HL-60 (cell line): ENCODE results near the gene ANKRD44.

Source experiments
- DNase-seq, 2 experiments: peaks; one replicate each; pipeline ENCODE4 v3.0.0-alpha.2; 2010 to 2020; ENCODE audit warnings: low read depth in 1 of 2, low spot score in 1 of 2
- H3K27ac ChIP-seq: fragments of 250-450 bp; sonication (Bioruptor Pico); replicated peaks from 2 replicates; pipeline ENCODE4 v1.5.1; 2020; ENCODE audit warnings: mild to moderate bottlenecking, moderate library complexity
- H3K27me3 ChIP-seq: fragments of 250-450 bp; sonication (Bioruptor Pico); 2 replicates; pipeline ENCODE4 v1.5.1; 2021; ENCODE audit warnings: mild to moderate bottlenecking, moderate library complexity; ENCODE audit not compliant: insufficient read depth, poor library complexity, severe bottlenecking
- H3K4me3 ChIP-seq: replicated peaks from 2 replicates; pipeline ENCODE4 v1.5.1; 2011; ENCODE audit warnings: mild to moderate bottlenecking, control low read depth, low read length; ENCODE audit not compliant: insufficient read depth
- GABPA ChIP-seq: IDR thresholded peaks from 2 replicates; pipeline ENCODE4 v1.6.1; 2012; ENCODE audit warnings: low read depth
- POLR2AphosphoS5 ChIP-seq: IDR thresholded peaks from 2 replicates; pipeline ENCODE4 v1.6.1; 2012; ENCODE audit warnings: low read depth
- REST ChIP-seq: IDR thresholded peaks from 2 replicates; pipeline ENCODE4 v1.6.1; 2012; ENCODE audit warnings: low read depth; ENCODE audit not compliant: insufficient replicate concordance
- SPI1 ChIP-seq: IDR thresholded peaks from 2 replicates; pipeline ENCODE4 v1.6.1; 2012; ENCODE audit warnings: low read depth, mild to moderate bottlenecking, borderline replicate concordance
- TF ChIP-seq, protein P1 (sequence below): IDR thresholded peaks from one replicate; pipeline ENCODE4 v1.5.1; 2011; ENCODE audit warnings: low read length, control low read depth, inconsistent platforms; ENCODE audit not compliant: insufficient read depth

Gene ANKRD44

GRCh38 chr2:196993617-196994016, 317.0 kb downstream of the ANKRD44 start:
- no peaks in the 10 kb centered on the region for H3K27me3 ChIP-seq

DNA sequence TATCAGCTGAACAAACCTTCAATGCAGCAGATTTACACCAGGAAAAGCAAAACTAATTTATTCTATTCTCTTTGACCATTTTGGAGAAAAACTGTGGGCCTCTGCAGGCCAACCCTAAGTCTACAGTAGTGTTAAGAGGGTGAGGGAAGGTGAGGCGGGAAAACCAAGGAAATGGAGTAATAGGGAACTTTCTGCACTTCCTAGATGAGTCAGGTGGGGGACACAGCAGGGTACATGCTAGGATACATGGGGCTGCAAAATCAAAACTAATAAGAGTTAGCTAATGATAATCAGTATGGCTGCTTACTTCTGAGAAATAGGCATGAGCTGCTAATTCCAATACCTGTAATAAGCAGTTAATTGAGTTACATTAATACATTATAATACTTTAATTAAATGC, 318.1 kb downstream of the ANKRD44 start:
- Histone ChIP-seq H3K4me3 (no peak overlapping the region), H3K27ac (no peak overlapping the region), H3K27me3 (no peaks in the 10 kb centered on the region)
- no peak for DNase-seq
- TF ChIP-seq, protein P1, sequence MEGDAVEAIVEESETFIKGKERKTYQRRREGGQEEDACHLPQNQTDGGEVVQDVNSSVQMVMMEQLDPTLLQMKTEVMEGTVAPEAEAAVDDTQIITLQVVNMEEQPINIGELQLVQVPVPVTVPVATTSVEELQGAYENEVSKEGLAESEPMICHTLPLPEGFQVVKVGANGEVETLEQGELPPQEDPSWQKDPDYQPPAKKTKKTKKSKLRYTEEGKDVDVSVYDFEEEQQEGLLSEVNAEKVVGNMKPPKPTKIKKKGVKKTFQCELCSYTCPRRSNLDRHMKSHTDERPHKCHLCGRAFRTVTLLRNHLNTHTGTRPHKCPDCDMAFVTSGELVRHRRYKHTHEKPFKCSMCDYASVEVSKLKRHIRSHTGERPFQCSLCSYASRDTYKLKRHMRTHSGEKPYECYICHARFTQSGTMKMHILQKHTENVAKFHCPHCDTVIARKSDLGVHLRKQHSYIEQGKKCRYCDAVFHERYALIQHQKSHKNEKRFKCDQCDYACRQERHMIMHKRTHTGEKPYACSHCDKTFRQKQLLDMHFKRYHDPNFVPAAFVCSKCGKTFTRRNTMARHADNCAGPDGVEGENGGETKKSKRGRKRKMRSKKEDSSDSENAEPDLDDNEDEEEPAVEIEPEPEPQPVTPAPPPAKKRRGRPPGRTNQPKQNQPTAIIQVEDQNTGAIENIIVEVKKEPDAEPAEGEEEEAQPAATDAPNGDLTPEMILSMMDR, result no peak
- TF ChIP-seq POLR2AphosphoS5 (no peak), SPI1 (no peak), GABPA (no peak), REST (no peak)

More at GRCh38 chr2:196993617-196994016, 317.0 kb downstream of the ANKRD44 start:
- no peak for TF ChIP-seq GABPA
- TF ChIP-seq, protein P1, result no peak
- no peak for TF ChIP-seq POLR2AphosphoS5
- TF ChIP-seq REST, result no peak
- TF ChIP-seq SPI1, result no peak
- no peak for DNase-seq
- Histone ChIP-seq H3K27ac (no peak overlapping the region), H3K4me3 (no peak overlapping the region)

DNA sequence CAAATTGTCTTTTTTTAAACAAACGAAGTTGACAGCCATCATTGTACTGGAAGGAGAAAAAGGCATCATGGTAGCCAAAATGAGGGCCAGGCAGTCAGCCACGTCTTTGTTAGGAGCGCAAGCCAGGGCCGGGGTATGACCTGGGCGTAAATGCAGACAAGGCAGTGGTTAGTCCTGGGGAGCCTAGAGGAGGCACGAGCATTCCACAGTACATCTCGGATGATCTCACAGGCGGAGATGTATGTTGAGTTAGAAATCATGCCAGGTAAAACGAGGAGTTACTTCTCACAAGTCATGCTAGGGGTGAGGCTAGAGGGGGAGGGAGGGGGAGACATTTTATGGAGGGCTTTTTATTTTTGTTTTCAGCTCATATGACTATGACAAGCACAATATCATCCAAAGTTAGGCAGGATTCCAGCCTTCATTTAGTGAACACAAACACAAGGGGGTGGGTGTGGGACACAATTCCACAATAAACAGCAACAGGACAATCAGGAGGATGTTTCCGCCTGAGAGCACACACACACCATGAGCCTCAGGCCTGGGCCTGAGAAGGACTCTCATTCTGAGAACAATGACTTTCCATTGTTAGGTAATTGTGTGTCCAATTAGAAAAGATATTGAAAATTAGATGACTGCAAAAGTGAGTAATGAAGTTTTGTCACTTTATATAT, 319.7 kb downstream of the ANKRD44 start:
- DNase-seq, result no peak
- TF ChIP-seq REST (no peak), GABPA (no peak), SPI1 (no peak)
- TF ChIP-seq, protein P1, result no peak

More for the DNA sequence above, 319.7 kb downstream of the ANKRD44 start:
- H3K27me3 ChIP-seq, result no peaks in the 10 kb centered on the region
- H3K27ac ChIP-seq, result no peak overlapping the region
- H3K4me3 ChIP-seq, result no peak overlapping the region
